Mucosa of rectum (tissue), 2 donors: ENCODE results near the gene RAMP2.
A peak's percentile ranks its signal among the peaks of the same experiment; 100 is the strongest.

ENCODE experiments used
- H3K27ac ChIP-seq, 2 donors: one replicate each; pipeline ENCODE4 v1.7.0; 2013; ENCODE audit warnings: inconsistent platforms in 2 of 2, low read depth in 2 of 2, low read length in 2 of 2
- H3K27me3 ChIP-seq, 2 donors: one replicate each; pipeline ENCODE4 v1.7.0; 2013; ENCODE audit warnings: low read length in 2 of 2; ENCODE audit not compliant: control insufficient read depth in 2 of 2, insufficient read depth in 2 of 2
- H3K36me3 ChIP-seq, 2 donors: one replicate each; pipeline ENCODE4 v1.7.0; 2013; ENCODE audit warnings: low read length in 2 of 2; ENCODE audit not compliant: control insufficient read depth in 2 of 2, insufficient read depth in 2 of 2
- H3K4me1 ChIP-seq, 2 donors: one replicate each; pipeline ENCODE4 v1.7.0; 2013; ENCODE audit warnings: low read length in 2 of 2, mild to moderate bottlenecking in 1 of 2; ENCODE audit not compliant: control insufficient read depth in 2 of 2, insufficient read depth in 2 of 2
- H3K4me3 ChIP-seq, 2 donors: one replicate each; pipeline ENCODE4 v1.7.0; 2013; ENCODE audit warnings: low read length in 2 of 2
- H3K9ac ChIP-seq, 2 donors: one replicate each; pipeline ENCODE4 v1.7.0; 2013; ENCODE audit warnings: low read length in 2 of 2, low read depth in 1 of 2, mild to moderate bottlenecking in 1 of 2
- H3K9me3 ChIP-seq, 2 donors: one replicate each; pipeline ENCODE4 v1.7.0; 2013; ENCODE audit warnings: low read length in 2 of 2; ENCODE audit not compliant: control insufficient read depth in 2 of 2
- donor health status: healthy.
- donor health status: Normal muscosa, but diverticular disease.

Gene RAMP2

DNA sequence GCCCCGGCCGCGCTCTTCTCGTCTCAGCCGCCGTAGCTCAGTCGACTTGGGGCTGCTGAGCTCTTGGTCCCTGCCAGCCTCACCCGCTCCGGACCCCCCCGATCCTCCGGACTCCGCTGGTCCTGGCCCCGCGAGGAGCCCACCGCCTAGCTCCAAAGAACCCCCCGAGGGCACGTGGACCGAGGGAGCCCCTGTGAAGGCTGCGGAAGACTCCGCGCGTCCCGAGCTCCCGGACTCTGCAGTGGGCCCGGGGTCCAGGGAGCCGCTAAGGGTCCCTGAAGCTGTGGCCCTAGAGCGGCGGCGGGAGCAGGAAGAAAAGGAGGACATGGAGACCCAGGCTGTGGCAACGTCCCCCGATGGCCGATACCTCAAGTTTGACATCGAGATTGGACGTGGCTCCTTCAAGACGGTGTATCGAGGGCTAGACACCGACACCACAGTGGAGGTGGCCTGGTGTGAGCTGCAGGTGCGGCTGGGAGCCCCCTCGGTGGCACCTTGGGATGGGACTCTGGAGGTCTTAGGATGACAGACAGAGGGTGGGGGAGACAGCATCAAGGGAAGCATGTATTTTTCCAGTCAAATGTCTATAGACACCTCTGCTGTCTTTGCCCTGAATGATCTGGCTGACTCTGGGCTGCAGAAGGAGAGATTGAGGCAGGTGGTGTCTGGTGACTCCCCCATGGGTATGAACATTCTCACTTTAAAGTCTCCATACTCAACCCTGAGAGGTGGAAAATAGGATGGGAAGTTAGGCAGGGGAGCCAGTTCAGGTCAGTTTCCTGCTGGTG lies 20.0 kb downstream of the RAMP2 start:
- Histone ChIP-seq H3K4me1 (peaks cover 28 to 29% of the 10 kb centered on the region in 2 donors), H3K9me3 (no peaks in the 10 kb centered on the region), H3K27me3 (peaks cover 9 to 30% of the 10 kb centered on the region in 2 donors), H3K27ac (peak overlapping the region; percentile 92 to 94), H3K4me3 (peak overlapping the region; percentile 79 to 85), H3K9ac (peak overlapping the region; percentile 68 to 82), H3K36me3 (peaks cover 19 to 27% of the 10 kb centered on the region in 2 donors)

DNA sequence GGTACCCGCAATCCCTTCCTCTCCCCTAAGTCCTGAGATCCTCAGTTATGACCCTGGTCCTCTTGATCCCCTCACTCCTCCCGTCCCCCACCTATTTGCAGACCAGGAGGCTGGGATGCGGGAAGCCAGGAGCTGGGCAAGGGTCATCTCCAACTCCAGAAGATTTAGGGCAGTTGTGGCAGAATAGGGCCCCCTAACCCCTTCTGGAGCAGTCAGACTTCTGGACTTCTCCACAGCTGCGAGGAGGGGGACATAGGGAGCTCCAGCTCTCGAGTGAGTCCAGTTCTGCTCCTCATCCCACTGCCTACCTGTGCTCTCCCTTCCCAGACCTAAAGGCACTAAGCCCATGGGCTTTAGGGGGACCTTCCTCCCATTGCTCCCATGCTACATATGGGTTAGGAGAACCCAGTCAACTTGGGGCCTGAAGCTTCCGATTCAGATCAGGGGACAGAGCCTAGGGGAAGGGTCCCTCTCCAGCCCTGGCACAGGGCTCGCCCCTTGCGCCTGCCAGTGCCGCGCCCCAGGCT lies 20.7 kb downstream of the RAMP2 start:
- Histone ChIP-seq H3K4me3 (peak overlapping the region; percentile 79 to 85), H3K9ac (peak overlapping the region; percentile 68 to 82), H3K4me1 (peaks cover 28 to 29% of the 10 kb centered on the region in 2 donors)

DNA sequence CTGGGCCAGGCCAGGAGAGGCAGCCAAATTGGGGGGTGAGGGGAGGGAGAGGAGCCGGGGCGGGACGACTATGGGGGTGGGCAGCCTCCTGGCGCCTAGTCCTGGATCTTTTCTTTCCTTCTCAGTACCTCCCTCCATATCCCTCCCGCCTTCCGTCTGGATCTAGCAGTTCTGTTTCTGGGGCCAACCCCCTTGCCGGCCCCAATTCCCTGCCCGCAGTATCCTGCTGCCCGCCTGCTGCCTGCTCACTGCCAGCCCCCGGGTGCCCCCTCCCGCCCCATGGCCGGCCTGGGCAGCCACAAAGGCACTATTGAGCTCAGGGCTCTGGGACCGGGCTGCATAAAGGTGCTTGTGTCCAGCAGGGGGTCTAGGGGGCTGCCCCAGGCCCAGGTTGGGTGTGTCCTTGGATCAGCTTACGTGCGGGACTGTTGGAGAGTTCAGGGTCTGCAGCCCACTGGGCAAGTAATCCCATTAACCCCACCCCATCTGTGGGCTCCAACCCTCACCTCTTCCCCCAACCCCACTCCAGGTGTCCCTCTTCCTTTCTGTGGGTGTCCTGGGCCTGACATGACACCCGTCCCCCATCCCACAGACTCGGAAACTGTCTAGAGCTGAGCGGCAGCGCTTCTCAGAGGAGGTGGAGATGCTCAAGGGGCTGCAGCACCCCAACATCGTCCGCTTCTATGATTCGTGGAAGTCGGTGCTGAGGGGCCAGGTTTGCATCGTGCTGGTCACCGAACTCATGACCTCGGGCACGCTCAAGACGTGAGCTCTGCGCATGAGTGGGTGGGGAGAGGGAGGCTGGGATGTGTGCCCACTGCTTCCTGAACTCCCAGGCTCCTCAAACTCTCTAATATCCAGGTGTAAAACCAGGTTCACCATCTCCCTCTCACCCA lies 21.4 kb downstream of the RAMP2 start:
- H3K36me3 ChIP-seq, result peaks cover 22 to 25% of the 10 kb centered on the region in 2 donors
- peak overlapping the region in 1 of 2 donors; percentile 82 for H3K9ac ChIP-seq
- no peaks in the 10 kb centered on the region for H3K9me3 ChIP-seq
- peaks cover 28 to 29% of the 10 kb centered on the region in 2 donors for H3K4me1 ChIP-seq
- peaks cover 9 to 30% of the 10 kb centered on the region in 2 donors for H3K27me3 ChIP-seq
- H3K27ac ChIP-seq, result peak overlapping the region; percentile 6 to 94
- peak overlapping the region; percentile 79 to 85 for H3K4me3 ChIP-seq

More for the DNA sequence above, 20.7 kb downstream of the RAMP2 start:
- Histone ChIP-seq H3K9me3 (no peaks in the 10 kb centered on the region), H3K36me3 (peaks cover 18 to 22% of the 10 kb centered on the region in 2 donors), H3K27ac (peak overlapping the region; percentile 92 to 94), H3K27me3 (peaks cover 9 to 30% of the 10 kb centered on the region in 2 donors)

DNA sequence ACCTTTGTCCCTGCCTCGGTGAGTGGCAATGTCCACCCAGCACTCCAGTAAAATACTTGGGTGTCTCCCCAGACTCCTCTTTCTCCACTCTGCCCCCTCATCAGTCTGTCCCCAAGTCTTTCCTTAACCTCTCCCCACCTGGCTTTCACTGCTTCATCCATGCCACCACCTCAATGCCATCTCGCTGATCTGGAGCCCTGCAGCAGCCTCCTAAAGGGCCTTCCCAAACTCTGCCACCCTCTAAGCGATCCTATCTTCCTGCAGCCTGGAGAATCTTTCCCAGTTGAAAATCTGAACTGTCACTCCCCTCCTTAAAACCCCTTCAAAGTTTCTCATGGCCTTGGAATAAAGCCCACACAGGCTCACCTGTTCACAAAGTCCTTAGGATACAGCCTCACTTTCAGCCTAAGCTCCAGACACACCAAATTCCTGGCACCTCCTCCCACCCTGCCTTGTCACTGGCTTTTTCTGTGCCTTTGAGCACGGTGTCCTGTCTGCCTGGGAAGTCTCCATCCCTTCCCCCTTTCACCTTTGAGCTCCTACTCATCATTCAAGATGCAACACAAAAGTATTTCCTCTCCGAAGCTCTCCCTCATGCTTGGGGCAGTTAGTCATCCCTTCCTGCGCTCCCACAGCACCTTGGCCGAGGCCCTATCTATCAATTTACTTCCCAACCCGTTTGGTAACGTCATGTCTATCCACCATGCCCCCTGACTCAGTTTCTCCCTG lies 22.2 kb downstream of the RAMP2 start:
- Histone ChIP-seq H3K27me3 (peaks cover 9 to 30% of the 10 kb centered on the region in 2 donors), H3K9me3 (no peaks in the 10 kb centered on the region), H3K36me3 (peaks cover 18 to 22% of the 10 kb centered on the region in 2 donors), H3K27ac (no peak overlapping the region), H3K9ac (peak overlapping the region in 1 of 2 donors; percentile 55), H3K4me1 (peaks cover 28 to 29% of the 10 kb centered on the region in 2 donors), H3K4me3 (peak overlapping the region; percentile 79 to 85)

DNA sequence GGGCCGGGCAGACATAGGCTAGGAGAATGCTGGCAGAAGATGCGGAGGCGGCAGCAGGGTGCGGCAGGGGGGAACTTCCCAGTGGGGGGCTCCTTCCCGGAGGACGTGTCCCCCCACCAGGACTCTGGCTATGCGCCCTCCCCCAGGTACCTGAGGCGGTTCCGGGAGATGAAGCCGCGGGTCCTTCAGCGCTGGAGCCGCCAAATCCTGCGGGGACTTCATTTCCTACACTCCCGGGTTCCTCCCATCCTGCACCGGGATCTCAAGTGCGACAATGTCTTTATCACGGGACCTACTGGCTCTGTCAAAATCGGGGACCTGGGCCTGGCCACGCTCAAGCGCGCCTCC lies 22.7 kb downstream of the RAMP2 start:
- Histone ChIP-seq H3K9me3 (no peaks in the 10 kb centered on the region), H3K27ac (no peak overlapping the region), H3K4me1 (peaks cover 24 to 25% of the 10 kb centered on the region in 2 donors), H3K4me3 (no peak overlapping the region), H3K9ac (no peak overlapping the region), H3K36me3 (peaks cover 20% of the 10 kb centered on the region in 2 donors), H3K27me3 (peaks cover 9 to 30% of the 10 kb centered on the region in 2 donors)

DNA sequence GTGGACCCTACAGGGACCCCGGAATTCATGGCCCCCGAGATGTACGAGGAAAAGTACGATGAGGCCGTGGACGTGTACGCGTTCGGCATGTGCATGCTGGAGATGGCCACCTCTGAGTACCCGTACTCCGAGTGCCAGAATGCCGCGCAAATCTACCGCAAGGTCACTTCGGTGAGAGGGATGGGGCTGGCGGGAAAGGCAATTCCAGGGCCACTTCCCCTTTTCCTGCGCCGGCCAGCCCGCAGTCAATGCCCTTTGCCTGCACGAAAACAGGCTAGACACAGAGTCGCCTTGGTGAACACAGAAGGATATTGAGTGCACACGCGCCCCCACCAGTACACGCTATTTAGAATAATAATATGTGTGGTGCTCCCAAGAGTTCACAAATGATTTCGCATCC lies 23.4 kb downstream of the RAMP2 start:
- no peaks in the 10 kb centered on the region for H3K9me3 ChIP-seq
- H3K4me1 ChIP-seq, result peaks cover 18 to 19% of the 10 kb centered on the region in 2 donors
- peaks cover 9 to 30% of the 10 kb centered on the region in 2 donors for H3K27me3 ChIP-seq
- H3K4me3 ChIP-seq, result no peak overlapping the region
- peaks cover 18 to 23% of the 10 kb centered on the region in 2 donors for H3K36me3 ChIP-seq
- no peak overlapping the region for H3K27ac ChIP-seq
- no peak overlapping the region for H3K9ac ChIP-seq

DNA sequence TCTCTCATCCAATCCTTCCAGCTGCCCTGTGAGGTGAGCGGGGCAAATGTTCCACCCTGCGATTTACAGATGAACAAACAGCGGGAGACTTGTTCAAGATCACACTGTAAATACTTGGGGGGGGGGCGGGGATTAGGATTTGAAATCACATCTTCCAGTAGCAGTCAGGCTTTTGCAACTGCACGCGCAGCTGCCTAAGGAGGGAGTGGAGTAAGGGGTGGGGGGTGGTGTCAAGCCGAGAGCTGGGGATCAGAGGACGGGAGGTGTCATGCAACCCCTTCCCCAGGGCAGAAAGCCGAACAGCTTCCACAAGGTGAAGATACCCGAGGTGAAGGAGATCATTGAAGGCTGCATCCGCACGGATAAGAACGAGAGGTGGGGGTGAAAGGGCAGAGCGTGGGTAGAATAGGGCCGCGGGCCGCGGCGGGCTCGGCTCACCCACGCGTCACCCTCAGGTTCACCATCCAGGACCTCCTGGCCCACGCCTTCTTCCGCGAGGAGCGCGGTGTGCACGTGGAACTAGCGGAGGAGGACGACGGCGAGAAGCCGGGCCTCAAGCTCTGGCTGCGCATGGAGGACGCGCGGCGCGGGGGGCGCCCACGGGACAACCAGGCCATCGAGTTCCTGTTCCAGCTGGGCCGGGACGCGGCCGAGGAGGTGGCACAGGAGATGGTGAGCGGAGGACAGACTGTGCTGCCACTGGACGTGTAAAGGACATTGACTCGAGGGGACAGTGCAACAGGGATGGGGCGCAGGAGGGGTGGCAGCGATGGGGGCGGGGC lies 24.0 kb downstream of the RAMP2 start:
- no peak overlapping the region for H3K27ac ChIP-seq
- H3K9ac ChIP-seq, result no peak overlapping the region
- peaks cover 22 to 23% of the 10 kb centered on the region in 2 donors for H3K36me3 ChIP-seq
- H3K9me3 ChIP-seq, result no peaks in the 10 kb centered on the region
- peaks cover 9 to 30% of the 10 kb centered on the region in 2 donors for H3K27me3 ChIP-seq
- H3K4me1 ChIP-seq, result peaks cover 12 to 13% of the 10 kb centered on the region in 2 donors
- H3K4me3 ChIP-seq, result no peak overlapping the region

DNA sequence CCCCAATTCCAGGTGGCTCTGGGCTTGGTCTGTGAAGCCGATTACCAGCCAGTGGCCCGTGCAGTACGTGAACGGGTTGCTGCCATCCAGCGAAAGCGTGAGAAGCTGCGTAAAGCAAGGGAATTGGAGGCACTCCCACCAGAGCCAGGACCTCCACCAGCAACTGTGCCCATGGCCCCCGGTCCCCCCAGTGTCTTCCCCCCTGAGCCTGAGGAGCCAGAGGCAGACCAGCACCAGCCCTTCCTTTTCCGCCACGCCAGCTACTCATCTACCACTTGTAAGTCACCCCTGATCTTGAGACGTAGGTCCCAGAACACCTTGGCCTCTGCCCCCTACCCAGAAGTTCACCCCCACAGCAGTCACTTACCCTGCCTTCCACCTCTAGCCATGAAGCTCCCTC lies 26.2 kb downstream of the RAMP2 start:
- Histone ChIP-seq H3K27ac (no peak overlapping the region), H3K27me3 (peaks cover 3 to 20% of the 10 kb centered on the region in 2 donors), H3K4me3 (no peak overlapping the region), H3K36me3 (peaks cover 22 to 23% of the 10 kb centered on the region in 2 donors), H3K9ac (no peak overlapping the region), H3K9me3 (no peaks in the 10 kb centered on the region), H3K4me1 (peaks cover 8 to 9% of the 10 kb centered on the region in 2 donors)

DNA sequence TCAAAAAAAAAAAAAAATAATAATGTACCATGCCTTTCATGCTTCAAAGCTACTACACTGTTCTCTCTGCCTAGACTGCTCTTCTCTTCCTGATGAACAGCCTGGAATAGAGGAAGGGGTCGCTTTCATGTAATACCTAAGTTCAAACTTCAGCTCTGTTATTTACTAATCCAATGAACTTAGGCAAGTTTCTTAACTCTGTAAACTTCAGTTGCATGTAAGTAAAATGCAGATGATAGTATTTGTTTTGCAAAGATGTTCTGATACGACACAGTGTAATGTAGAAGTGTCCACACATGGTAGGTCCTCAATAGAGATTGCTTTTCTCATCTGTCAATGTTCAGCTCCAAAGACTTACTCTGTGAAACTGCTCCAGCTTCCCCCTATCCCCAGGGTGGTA lies 30.9 kb downstream of the RAMP2 start:
- H3K9ac ChIP-seq, result no peak overlapping the region
- H3K27ac ChIP-seq, result no peak overlapping the region
- H3K27me3 ChIP-seq, result no peaks in the 10 kb centered on the region
- H3K4me3 ChIP-seq, result no peak overlapping the region
- H3K36me3 ChIP-seq, result peaks cover 18 to 33% of the 10 kb centered on the region in 2 donors
- no peaks in the 10 kb centered on the region for H3K9me3 ChIP-seq
- peaks cover 17 to 21% of the 10 kb centered on the region in 2 donors for H3K4me1 ChIP-seq
